ENCODE measurements around the gene JMJD7. TPM values are rescaled to one million over a fixed set of nuclear protein-coding genes. Genes with fewer than 3 reads are reported as not detected.
A peak's percentile ranks its signal among the peaks of the same experiment; 100 is the strongest.

Gene JMJD7
- total RNA-seq: 16.7 TPM

DNA sequence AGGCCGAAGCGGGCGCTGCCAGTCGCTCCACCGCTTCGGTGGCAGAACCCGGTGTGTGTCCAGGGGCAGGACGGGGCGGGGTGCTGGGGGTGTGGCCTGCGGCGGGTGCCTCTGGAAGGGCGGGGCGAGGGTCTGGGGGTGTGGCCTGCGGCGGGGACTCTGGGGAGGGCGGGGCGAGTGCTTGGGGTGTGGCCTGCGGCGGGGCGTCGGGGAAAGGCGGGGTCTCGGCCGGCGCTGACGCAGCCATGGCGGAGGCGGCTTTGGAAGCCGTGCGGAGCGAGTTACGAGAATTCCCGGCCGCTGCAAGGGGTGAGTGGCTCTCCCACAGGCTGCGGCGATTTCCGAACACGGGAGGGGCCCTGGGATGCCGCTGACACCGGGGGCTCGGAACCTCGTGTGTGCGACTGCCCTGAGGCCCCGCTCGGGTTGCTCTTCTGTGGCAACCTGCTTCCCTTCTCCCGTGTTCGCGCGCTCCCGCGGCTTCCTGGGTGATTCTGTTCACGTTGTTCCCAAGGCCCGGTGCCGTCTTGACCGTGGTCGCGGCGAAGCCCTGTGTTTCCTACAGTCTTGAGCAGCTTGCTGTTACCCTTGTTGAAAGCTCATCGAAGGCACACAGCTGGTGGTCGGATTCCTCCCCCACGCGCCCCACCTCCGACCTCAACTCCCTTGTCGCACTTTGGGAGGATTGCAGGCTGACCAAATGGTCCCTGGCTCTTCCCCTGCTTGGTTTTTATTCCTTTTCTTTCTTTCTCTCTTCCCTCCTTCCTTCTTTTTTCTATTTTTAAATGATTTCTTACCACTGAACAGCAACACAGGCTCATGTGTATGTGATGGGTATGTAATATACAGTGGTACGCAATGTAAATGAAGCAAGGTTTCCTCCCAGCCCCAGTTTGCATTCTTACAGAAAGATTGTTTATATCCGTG is at the start of gene JMJD7:
Gene JMJD7, plus strand, starts transcription at position 213 of the 927 bp plus-strand sequence. Its CDS starts 33 bp downstream, at position 246.
- DNase-seq: peak; percentile 96

DNA sequence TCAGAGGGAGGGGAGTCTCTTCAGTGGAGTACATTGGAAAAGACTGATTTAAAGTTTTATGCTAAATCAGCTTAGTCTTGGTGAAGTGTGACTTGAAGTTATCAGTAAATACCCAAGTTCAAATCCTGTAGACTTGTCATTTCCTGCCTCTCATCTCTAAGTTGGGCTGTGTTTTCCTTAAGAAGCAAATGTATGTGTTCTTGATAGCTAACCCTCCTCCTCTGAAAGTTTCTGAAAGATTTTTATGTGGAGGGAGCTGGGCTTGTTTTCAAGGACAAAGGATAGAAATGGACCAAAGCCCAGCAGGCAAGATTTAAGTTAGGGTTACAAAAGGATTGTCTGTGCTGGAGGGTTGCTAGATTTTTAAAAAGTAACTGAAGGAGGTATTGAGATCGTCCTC is 49.4 kb upstream of the JMJD7 start:
- no peak for DNase-seq

GRCh38 chr15:41779662-41780157 is 48.2 kb upstream of the JMJD7 start:
- DNase-seq: peak; percentile 42

DNA sequence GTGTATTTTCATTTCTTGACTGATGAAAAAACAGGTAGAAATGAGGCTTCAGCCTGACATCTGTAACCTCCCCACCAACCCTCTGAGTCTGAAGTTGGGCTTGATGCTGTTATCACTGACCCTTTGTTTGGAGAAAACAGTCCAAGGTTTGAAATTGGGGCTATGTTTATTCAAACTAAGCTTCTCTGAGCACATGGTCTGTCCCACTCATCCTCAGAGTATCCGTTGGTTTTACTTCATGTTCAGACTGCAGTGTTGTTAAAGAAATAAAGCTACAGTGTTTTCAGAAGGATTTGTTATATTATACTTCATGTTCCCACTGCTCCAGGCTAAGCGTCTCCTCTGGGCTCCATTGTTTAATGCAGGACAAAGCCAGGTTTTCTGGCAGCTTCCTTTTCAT is 47.6 kb upstream of the JMJD7 start:
- no peak for DNase-seq

DNA sequence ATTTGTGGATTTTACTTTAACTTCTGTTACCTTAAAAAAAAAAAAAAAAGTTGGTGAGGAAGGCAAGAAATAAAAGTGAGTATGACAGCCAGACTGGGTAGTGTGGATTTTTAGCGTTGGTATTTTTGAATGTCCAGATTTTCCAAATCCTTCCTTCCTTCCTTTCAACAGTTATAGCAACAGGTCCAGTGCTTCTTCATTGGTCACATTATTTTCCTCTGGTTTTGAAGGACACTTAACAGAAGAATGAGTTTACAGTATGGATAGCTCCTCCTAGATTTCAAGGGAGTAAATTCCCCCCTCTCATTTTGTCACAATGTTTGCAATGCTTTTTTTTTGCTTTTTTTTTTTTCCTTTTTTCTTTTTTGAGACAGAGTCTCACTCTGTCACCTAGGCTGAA is 47.2 kb upstream of the JMJD7 start:
- no peak for DNase-seq

GRCh38 chr15:41782371-41783282 is 45.3 kb upstream of the JMJD7 start:
- DNase-seq: no peak

- no peak for DNase-seq
Measured at GRCh38 chr15:41783296-41783695, 44.6 kb upstream of the JMJD7 start.

GRCh38 chr15:41788262-41788661 is 39.6 kb upstream of the JMJD7 start:
- DNase-seq: no peak

GRCh38 chr15:41789236-41789635 is 38.7 kb upstream of the JMJD7 start:
- no peak for DNase-seq

GRCh38 chr15:41789662-41790061 is 38.2 kb upstream of the JMJD7 start:
- no peak for DNase-seq

GRCh38 chr15:41790169-41790568 is 37.7 kb upstream of the JMJD7 start:
- no peak for DNase-seq

GRCh38 chr15:41790756-41791546 is 36.9 kb upstream of the JMJD7 start:
- DNase-seq: no peak

DNA sequence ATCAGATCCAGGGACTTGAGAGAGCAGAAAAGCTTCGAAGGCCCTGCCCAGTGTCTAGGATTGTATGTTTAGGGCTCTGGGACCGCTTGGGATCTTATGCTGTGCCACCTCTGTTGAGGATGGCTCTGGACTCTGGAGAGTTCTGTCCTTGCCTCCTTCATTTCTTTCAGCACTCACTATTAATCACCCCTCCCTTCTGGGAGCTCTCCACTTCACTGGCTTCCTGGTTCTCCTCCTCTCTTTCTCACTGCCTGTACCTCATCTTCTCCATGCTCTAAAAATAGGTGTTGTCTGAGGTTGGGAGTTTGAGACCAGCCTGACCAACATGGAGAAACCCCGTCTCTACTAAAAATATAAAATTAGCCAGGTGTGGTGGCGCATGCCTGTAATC is 36.4 kb upstream of the JMJD7 start:
- no peak for DNase-seq

DNA sequence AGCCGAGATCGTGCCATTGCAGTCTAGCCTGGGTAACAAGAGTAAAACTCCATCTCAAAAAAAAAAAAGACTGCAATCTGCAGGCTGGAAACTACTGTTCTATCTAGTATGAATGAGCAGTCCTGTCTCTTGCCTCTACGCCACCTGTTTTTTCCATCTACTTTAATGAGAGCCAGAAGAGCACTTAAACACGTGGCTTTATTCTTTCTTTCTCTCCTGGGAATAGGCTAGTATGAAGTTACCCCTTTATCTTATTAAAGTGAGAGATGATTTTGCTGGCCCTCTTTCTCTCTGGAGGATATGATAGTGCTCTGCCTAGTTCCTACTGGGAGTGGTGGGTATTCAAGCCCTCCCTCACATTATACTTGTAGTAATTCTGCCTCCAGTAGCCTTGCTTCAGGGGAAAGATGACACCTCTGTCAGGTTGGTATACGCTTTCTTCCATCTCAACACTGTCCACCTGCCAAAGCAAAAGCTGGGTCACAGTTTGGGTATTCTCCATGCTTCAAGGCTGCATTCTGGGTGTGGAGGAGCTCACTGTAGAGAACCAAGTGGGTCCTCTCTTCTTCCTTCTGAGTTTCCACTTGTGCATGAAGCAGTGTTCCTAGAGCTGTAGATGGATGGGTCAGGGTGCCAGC is 35.8 kb upstream of the JMJD7 start:
- peak; percentile 71 for DNase-seq

GRCh38 chr15:41794081-41794480 is 33.8 kb upstream of the JMJD7 start:
- DNase-seq: no peak

DNA sequence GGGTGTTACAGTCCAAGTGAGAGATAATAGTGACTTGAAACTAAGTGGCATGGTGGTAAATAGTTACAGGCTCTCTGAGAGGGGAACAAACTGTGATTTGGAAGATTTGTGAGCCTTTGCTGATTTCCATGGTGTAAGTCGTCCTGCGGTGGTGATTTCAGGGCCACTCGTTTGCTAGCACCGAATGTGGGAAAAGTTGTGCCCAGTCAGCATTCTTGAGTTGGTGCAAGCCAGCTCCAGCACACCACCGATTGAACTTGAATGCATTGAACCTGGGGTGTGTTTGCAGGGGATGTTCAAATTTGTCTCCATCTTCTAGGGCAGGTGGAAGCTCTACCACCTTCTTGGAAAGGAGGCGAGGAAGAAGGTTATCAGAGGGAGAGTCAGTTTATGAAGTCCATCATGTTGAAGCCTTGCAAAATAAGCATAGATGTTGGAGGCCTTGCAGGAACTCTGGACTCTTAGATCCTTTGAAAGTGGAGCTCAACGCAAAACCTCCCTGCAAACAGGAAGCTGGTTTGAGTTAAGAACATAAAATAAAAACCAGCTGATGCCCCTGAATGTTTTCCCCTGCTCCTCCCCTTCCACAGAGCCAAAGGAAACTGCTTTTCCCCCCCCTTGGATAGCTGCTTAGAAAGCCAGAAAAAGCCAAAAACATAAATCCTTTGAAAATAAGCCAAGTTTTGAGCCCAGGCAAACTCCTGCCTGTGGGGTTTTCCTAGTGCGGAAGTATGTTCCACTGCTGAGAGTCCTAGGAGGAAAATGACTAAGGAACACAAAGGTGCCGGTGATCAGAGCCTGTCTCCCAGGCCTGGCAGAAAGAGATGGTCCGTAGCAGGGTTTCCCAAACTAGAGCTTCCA is 31.7 kb upstream of the JMJD7 start:
- DNase-seq: peak; percentile 59

- DNase-seq: no peak
Measured at GRCh38 chr15:41797201-41797944, 30.5 kb upstream of the JMJD7 start.

- no peak for DNase-seq
Measured at GRCh38 chr15:41798607-41799487, 29.0 kb upstream of the JMJD7 start.

DNA sequence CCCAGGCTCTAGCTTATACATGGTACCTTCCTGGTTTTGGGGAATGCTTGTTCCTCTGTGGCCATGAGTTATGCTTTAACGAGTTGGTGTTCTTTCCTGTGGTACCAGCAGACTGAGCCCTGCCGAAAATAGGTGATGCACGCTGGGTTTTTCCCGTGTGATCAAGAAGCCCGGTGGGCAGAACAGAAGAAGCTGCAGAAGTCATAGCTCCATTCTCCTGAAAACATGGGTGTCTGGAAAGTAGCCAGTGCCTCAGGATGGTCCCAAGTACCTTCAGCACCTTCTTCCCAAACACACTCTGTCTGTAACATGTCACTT is 28.4 kb upstream of the JMJD7 start:
- DNase-seq: no peak
